Measurements from ENCODE around the gene MAP3K20.
A peak's percentile ranks its signal among the peaks of the same experiment; 100 is the strongest.

DNA sequence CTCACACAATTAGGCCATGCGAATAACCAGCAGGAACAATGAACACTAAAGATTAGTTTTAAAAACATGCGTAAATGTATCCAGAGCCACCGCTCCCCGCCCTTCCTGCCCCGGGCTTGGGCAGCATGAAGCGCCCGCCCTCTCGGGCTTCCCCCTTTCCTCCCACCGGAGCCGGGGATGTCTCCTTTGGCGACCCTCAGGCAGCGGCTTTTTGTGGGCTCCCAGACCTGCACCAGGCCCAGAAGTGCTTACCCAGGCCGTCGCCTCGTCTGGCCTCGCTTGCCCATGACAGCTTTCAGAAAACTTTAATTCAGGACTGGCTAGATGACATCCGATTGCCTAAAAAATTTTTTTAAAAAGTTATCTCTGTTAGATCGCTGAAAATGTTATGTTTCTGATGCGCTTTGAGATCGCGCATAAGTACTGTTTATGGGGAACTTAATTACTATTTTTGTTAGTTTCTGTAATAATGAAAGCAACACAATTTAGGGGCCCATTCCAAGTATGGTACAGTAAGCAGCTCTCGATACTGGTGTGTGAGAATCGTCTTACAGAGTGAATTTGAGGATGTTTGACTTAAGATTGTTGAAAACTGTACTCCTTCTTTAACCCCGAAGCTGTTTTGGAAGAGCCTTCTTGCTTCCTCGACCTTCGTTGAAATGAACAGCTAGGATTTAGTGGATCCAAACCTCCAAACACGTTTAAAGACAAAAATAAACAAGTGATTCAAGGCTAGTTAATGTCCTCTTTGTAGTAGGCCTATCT lies 1.1 kb downstream of the MAP3K20 start:
- no peak for TF ChIP-seq JUN (IDR thresholded peaks at IDR 0.05; ENCODE audit: borderline replicate concordance, insufficient read depth, insufficient read length, low read depth)
- no peak for TF ChIP-seq POLR2A (IDR thresholded peaks at IDR 0.05; ENCODE audit: low read depth, low read length)
- TF ChIP-seq, protein P1, sequence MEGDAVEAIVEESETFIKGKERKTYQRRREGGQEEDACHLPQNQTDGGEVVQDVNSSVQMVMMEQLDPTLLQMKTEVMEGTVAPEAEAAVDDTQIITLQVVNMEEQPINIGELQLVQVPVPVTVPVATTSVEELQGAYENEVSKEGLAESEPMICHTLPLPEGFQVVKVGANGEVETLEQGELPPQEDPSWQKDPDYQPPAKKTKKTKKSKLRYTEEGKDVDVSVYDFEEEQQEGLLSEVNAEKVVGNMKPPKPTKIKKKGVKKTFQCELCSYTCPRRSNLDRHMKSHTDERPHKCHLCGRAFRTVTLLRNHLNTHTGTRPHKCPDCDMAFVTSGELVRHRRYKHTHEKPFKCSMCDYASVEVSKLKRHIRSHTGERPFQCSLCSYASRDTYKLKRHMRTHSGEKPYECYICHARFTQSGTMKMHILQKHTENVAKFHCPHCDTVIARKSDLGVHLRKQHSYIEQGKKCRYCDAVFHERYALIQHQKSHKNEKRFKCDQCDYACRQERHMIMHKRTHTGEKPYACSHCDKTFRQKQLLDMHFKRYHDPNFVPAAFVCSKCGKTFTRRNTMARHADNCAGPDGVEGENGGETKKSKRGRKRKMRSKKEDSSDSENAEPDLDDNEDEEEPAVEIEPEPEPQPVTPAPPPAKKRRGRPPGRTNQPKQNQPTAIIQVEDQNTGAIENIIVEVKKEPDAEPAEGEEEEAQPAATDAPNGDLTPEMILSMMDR (IDR thresholded peaks at IDR 0.05; ENCODE audit: extremely low read depth in 1 of 2, insufficient read depth in 1 of 2, low read depth in 1 of 2, low read length in 2 of 2): no peak
- no peak for TF ChIP-seq POLR2AphosphoS5 (IDR thresholded peaks at IDR 0.05; ENCODE audit: insufficient read depth, low read depth, low read length)
- TF ChIP-seq EZH2 (IDR thresholded peaks at IDR 0.05; ENCODE audit: borderline replicate concordance, low read depth, low read length, severe bottlenecking): no peak
- no peak for TF ChIP-seq MYC (IDR thresholded peaks at IDR 0.05; ENCODE audit: low read depth, low read length)
- TF ChIP-seq FOS (IDR thresholded peaks at IDR 0.05; ENCODE audit: borderline replicate concordance, insufficient read depth, low read length): no peak
- no peak for TF ChIP-seq MAX (IDR thresholded peaks at IDR 0.05; ENCODE audit: insufficient read depth, insufficient read length)
- peak; percentile 19 for TF ChIP-seq GATA2 (IDR thresholded peaks at IDR 0.05; ENCODE audit: insufficient read depth, insufficient read length, low read depth, low read length)
